LNCaP clone FGC (cell line): ENCODE data around the gene BMPR1A.
A peak's percentile ranks its signal among the peaks of the same experiment; 100 is the strongest.

Source experiments
- DNase-seq: peaks from one replicate; pipeline ENCODE4 v3.0.0-alpha.2; 2011; ENCODE audit warnings: low read depth
- H3K4me3 ChIP-seq: 2 replicates; pipeline ENCODE4 v1.5.1; 2011; ENCODE audit warnings: mild to moderate bottlenecking, low read depth, low read length, control low read depth
- CTCF ChIP-seq: IDR thresholded peaks from 2 replicates; pipeline ENCODE4 v1.5.1; 2012; ENCODE audit warnings: mild to moderate bottlenecking; ENCODE audit not compliant: control insufficient read depth, insufficient read depth; ENCODE audit errors: extremely low read depth

The BMPR1A gene

GRCh38 chr10:86942441-86943315, 186.3 kb downstream of the BMPR1A start:
- no peak for DNase-seq
- no peak for TF ChIP-seq CTCF
- no peak overlapping the region for H3K4me3 ChIP-seq

GRCh38 chr10:86943316-86944030, 187.1 kb downstream of the BMPR1A start:
- no peak for DNase-seq
- no peak for TF ChIP-seq CTCF
- no peak overlapping the region for H3K4me3 ChIP-seq

DNA sequence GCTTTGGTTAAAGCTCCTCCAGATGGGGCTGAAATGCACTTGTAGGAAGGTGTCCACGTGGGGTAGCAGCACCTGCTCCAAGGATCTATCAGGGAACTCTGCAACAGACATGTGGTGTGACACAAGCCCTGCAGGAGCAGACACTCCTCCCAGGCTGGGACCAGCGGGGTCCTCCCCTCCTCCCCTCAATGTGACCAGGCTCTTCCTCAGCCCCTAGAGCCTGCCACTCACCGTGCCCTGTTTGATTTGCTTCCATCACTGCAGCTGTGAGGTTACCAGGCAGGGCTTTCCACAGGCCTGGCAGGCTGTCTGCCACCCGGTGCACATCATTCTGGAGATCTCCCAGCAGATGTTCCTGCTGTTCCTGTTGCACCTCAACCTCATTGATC, 187.6 kb downstream of the BMPR1A start:
- no peak for TF ChIP-seq CTCF
- no peak overlapping the region for H3K4me3 ChIP-seq
- no peak for DNase-seq

- no peak for DNase-seq
- TF ChIP-seq CTCF: no peak
- no peak overlapping the region for H3K4me3 ChIP-seq
Observed at GRCh38 chr10:86944471-86944870, 188.1 kb downstream of the BMPR1A start.

- no peak for DNase-seq
- H3K4me3 ChIP-seq: no peak overlapping the region
- no peak for TF ChIP-seq CTCF
Observed at GRCh38 chr10:86944907-86945306, 188.5 kb downstream of the BMPR1A start.

GRCh38 chr10:86945361-86946212, 189.2 kb downstream of the BMPR1A start:
- no peak for DNase-seq
- TF ChIP-seq CTCF: 0 out of 2 replicates have a peak, but pooled peaks have one; percentile 7
- no peak overlapping the region for H3K4me3 ChIP-seq
